GM19351 (cell line): ENCODE measurements around the gene APOBEC3G.
"Not testable (repeated sequence)": the region's sequence is repeated elsewhere in the genome, so short reads cannot be mapped to it uniquely, and the experiment has no call there.

Source experiments
- ATAC-seq: cut with Tn5 transposase; IDR thresholded peaks from one replicate; pipeline ENCODE4 v1.9.1; 2021; ENCODE audit warnings: mild to moderate bottlenecking, moderate library complexity; ENCODE audit not compliant: unreplicated experiment

APOBEC3G gene

DNA sequence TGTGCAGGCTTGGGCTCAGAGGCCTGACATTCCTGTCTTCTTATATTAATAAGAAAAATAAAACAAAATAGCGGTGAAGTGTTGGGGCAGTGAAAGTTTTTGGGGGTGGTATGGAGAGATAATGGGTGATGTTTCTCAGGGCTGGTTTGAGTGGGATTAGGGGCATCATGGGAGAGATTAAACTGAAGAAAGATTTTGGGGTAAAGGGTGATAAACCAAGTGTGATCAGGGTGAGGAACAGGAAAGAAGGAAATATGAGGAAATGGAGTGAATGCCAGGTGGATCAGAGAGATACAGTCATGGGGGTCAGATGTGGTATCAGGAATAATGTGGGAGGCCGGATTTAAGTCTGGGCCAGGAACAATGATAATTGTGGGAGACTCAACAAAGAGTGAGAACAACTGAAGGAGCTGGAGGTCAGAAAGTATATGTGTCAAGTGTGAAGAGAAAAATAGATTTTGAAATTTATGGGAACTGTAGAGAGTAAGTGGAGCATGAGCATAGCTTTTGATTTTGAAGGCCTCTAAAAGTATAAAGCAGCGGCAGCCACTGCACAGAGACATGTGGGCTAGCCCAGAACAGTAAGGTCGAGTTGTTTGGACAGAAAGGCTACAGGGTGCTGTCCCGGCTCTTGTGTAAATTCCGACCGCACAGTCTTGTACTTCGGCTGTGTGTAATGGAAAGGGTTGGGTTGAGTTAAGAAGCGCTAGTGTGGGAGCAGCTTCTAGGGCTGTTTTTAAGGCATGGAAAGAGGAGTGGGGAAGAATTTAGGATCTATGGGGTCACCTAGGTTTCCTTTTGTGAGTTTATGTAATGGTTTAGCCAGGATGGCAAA is 10.4 kb upstream of the APOBEC3G start:
- not testable (repeated sequence) for ATAC-seq

DNA sequence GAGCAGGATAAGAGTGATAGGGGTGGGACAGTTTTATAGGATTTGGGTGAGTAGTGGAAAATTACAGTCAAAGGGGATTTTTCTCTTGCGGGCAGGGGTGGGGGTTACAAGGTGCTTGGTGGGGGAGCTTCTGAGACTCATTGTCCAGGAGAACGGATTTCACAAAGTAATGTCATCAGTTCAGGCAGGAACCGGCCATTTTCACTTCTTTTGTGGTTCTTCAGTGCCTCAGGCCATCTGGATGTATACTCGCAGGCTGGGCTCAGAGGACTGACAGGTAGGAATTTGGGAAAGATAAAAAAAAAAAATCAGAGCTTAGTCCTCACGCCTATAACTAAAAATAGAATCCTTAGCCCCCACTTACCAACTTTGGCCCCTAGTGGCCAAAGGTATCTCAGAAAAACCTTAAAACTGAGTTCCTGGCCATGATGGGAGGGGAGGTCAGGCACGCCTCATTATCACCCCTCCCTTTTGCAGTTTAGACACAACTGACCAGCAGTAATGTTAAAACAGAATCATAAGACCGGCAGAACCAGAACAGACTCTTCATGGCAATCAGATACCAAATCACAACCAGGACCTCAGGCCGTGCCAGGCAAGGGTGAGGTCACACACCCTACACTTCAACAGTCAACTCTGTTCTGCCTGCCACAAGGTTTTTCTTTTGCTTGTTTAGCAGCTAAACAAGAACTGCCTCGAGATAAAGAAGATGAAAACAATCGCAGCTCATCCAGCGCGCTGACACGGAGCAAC is 8.9 kb upstream of the APOBEC3G start:
- no peak for ATAC-seq

DNA sequence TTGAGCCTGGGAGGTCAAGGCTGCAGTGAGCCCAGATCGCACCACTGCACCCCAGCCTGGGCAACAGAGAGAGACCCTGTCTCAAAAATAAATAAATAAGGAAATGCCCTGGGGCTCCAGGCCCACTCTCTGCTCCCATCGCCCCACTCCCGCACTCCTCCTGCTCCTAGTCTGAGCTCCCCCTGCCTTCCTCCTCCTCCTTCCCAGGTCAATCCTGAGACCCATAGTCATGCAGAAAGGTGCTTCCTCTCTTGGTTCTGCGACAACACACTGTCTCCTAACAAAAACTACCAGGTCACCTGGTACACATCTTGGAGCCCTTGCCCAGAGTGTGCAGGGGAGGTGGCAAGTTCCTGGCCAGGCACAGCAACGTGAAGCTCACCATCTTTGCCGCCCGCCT is 6.9 kb upstream of the APOBEC3G start:
- ATAC-seq = no peak

DNA sequence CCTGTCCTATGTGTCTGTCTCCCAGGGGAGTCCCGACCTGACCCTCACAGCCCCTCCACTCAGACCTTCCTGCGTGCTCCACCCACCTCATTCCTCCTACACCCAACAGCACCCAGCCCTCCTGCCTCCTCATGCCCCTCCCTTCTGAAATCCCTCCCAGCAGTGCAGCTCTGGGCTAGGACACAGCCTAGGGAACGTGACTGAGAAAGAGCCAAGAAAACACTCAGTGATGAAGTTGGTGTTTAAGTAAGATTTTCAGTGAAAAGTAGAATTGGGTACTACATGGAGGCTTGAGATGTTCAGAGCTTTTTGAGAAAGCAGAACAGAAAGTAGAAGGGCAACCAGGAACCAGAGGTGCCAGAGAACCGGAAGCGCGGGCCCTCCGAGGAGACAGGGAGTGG is 4.5 kb upstream of the APOBEC3G start:
- ATAC-seq = not testable (repeated sequence)

DNA sequence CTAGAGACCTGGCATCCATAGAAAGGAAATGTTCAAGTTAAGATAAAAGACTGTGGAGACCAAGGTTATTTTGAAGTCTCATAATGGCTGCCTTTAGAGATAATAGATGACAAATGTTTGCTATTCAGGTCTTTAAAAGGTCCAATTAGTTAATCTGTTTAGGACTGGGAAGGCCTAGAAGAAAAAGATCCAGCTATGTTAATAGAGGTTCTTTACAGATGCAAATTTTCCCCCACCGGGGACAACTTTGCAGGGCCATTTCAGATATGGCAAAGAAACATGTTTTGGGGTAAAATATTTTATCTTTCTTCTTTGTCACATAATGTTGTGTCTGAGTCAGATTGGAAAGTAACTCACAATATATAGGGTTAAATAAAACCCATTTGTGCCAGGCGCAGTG is 3.1 kb upstream of the APOBEC3G start:
- ATAC-seq = no peak

DNA sequence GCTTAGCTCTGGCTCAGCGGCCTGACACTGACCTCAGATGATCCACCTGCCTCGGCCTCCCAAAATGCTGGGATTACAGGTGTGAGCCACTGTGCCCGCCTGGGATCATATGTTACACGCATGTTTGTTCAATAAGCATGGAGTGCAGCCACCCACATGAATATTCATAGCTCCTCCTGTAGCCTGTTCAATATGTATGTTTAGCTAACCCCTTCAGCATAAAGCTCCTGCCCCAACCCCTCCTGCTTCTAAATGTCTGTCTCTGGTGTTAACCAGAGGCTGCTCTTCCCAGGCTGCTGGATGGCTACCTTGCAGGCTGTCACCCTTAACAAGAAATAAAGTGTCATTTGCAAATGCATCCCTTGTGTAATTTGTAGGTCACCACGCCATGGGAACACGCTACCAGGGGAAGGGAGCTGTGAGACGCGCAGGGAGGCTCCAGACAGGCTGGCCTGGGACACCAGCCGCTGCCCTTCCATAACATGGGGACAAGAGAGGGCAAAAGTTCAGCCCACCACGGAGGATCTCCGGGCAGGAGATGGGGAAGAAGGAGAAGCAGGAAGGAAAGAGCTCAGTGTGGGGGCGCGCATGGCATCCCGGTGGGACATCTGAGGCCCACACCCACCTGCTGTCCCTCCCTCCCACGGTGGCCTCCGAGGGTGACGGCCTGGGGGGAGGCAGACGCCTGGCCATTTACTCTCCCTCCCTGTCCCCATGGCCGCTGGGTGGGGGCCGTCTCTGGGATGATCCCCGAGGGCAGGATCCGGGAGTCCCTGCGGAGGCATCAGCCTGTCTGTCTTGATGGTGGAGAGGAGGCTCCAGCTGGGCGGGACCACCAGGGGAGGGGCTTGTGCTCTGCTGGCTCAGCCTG is 685 bp upstream of the APOBEC3G start:
- not testable (repeated sequence) for ATAC-seq

DNA sequence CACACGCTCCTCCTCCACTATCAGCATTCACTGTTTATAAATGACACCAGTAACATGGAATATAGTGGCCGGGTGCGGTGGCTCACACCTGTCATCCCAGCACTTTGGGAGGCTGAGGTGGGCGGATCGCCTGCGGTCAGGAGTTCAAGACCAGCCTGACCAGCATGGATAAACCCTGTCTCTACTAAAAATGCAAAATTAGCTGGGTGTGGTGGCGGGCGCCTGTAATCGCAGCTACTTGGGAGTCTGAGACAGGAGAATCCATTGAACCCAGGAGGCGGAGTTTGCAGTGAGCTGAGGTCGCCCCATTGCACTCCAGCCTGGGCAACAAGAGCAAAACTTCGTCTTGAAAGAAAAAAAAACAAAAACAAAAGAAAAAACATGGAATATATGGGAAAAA is 837 bp downstream of the APOBEC3G start:
- ATAC-seq = not testable (repeated sequence)

DNA sequence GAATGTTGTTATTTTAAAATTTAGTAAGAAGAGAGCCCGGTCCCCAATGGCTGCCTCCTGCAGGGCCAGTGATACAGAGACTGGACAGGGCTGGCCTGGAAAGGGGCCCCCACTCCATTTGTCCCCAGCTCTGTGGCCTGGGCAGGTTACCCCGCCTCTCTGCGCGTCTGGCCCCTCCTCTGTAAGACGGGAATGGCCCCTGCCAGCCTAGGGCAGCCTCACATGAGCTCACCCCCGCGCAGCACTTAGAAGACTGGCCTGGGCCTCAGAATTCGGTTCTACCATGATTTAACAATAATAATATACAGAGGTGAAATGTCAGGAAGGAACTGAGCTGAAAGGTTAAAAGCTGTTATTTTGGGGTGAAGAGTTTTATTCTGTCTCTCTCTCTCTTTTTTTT is 1.3 kb downstream of the APOBEC3G start:
- ATAC-seq = no peak

DNA sequence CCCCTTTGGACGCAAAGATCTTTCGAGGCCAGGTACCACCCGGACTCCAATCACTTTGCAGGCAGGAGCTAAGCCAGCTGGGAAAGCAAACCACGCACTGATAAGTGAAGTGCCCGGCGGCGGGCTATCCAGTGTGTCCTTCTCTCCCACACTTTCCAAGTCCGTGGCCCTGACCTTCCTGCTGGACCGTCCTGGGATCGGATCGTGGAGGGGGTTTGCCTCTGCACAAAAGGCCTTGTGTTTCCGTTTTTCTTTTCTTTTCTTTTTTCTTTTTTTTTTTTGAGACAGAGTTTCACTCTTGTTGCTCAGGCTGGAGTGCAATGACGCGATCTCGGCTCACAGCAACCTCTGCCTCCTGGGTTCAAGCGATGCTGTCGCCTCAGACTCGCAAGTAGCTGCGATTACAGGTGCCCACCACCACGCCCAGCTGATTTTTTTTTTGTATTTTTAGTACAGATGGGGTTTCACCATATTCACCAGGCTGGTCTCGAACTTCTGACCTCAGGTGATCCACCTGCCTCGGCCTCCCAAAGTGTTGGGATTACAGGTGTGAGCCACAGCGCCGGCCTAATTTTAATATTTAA is 2.1 kb downstream of the APOBEC3G start:
- ATAC-seq = not testable (repeated sequence)

DNA sequence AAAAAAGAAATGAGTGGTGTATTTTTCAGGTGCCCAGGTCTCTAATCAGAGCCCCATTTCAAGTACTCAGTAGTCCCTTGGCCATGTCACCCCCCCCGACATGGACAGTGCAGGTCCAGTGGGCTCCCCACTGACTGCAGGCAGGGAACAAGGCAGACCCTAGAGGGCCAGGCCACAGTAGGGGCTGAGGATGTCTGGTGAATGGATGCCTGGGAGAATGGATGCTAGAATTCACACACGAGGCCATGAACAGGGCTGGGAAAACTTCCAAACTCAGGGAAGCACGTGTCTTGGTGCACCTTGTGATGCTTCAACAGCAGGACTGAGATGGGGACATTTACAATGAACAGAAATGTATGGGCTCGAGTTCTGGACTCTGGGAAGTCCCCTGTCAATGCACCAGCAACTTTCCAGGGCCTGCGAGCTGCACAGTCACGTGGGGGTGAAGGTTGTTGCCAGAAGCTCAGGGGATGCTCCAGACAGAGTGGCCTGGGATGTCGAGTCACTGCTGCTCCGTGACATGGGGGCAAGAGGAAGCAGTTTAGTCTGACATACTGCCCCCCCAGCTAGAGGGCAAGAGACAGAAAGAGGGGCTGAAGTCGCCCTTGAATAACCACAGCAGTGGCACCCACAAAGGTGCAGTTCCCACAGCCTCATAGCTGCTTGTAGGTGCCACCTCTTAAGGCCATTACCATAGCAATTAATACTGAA is 3.1 kb downstream of the APOBEC3G start:
- no peak for ATAC-seq

DNA sequence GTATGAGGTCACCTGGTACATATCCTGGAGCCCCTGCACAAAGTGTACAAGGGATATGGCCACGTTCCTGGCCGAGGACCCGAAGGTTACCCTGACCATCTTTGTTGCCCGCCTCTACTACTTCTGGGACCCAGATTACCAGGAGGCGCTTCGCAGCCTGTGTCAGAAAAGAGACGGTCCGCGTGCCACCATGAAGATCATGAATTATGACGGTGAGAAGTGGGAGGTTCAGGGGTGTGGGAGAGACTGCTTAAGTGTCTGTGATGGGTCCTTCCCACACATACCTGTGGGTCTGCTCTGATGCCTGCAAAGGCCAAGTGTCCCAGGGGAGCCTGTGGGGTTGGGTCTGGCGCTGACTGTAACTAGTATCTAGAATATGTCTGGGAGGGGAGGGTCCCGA is 3.9 kb downstream of the APOBEC3G start:
- no peak for ATAC-seq

DNA sequence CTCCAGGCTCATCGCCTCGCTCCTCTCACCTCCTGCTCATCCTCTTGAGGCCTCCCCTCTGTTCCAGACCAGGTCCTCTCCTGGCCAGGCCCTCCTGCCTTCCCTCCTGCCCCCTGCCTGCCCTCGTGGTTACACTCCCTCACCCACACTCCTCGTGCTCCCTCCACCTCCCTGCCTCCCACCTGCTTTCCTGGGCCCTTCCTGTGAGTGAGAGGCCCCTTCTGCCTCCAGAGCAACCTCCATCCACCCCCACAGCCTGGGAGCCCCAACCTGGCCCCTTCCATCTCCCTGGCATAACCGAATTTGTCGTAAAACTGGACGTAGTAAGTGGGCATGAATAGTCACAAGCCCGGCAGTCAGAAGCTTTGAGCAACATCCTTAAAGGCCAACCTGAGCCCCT is 4.5 kb downstream of the APOBEC3G start:
- ATAC-seq = no peak

DNA sequence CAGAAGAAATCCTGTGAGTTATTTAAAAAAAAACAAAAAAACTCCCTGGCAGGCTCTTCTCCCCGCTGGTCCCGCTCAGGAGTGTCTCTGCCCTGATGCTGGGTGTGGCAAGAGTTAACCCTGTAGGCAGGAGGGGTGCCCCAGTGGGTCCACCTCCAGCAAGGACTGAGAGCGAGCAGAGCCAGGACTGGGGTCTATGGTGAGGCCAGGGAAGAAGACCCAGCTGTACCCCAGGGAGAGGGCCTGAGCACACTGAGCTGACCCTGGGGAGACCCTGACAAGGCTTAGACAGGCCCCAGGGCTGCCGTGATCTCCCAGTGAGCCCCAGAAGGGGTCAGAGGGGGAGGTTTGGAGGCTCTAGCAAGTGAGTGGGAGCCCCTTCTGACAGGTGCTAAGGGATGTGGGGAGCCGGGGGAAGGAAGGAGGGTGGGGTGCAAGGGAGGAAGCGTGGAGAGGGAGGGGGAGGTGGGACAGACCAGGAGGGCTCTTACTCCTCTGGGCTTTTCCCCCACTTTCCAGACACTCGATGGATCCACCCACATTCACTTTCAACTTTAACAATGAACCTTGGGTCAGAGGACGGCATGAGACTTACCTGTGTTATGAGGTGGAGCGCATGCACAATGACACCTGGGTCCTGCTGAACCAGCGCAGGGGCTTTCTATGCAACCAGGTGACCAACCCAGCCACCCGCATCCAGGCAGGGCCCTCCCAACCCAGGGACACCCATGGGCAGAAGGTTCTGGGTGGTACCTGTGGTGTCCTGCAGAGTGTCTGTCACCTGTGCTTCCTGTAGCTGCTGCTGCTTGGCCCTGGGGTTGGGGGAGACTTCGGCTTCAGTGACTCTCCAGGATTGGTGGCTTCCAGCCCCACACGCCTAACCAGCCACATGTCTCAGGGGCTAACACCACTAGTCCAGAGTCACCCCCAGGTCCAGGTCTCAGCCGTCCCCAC is 6.4 kb downstream of the APOBEC3G start:
- ATAC-seq = no peak

DNA sequence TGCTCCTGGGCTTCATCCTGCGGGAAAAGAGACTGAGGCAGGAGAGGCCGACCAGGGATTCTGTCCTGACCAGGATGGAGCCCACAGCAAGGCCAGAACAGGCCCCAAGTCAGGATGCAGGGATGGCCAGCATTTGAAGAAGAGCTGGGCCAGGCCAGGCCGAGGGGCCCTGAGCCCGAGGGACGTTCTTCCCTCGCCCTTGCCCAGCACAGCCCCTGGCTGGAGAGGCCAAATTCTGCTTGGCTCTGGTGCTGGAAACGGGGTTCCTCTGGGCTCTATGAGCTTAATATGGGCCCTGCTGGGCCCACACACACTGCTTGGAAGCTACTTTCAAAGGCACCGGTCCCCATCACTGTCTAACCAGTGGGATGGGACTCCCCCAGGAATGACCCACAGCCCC is 7.6 kb downstream of the APOBEC3G start:
- no peak for ATAC-seq

DNA sequence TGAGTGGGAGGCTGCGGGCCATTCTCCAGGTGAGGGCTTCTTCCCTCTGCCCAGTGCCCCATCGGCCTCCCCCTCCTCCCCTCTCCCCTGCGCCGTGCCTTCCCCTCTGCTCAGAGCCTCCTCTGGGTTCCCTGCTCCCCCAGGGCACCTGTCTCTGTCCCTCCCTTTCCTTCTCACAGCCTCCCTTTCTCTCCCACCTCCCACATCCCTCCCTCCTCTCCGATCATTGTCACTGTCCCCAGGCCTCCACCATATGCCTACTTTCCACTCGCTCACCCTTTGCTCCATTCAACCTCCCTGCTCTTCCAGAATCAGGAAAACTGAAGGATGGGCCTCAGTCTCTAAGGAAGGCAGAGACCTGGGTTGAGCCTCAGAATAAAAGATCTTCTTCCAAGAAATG is 10.0 kb downstream of the APOBEC3G start:
- ATAC-seq = no peak

DNA sequence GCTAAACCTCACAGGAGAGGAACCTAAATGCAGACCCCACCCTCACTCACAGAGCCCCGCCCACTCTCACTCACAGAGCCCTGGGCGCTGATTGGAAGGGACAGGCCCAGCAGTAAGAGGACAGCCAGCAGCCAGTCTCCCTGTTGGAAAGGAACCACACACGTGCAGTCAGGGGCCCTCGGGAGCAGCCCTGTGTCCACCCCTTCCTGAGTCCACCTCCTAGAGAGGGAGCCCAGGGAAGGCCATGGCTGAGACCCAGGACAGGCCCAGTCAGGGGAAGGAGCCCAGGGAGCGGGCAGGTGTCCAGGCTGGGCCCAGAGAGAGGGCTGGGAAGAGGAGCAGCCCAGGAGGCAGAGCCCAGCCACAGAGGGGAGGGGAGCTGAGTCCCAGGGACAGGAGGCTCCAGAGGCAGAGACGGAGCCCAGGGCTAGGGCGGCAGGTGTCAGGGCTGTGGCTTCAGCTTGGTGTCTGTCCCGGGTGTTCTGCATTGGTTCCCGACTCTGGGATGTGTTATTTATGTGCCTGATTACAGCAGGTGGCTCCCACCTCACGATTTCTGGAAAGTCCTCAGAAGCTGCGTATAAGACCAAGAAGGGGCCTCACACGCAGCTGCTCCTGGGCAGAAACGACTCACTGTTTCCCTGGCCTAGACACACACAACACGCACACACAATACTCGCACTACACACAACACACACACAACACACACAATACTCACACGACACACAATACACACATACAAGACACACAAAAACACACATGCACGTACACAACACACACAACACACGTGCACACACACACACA is 11.0 kb downstream of the APOBEC3G start:
- no peak for ATAC-seq

DNA sequence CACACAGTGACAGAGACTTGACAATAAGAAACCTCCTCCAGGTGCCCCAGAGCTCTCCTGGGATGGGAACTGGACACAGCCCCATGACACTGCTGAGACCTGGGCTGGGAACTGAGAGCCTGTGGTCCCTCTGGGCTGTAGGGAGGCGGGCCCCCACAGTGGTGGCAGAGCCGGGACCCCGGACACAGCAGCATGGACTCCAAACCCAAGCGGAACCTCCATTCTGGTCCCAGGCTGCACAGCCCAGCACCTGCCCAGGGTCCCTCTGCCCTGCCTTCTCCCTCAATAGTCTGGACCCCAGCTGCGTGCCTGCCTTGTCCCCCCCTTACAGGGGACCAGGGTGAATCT is 11.6 kb downstream of the APOBEC3G start:
- ATAC-seq = no peak

DNA sequence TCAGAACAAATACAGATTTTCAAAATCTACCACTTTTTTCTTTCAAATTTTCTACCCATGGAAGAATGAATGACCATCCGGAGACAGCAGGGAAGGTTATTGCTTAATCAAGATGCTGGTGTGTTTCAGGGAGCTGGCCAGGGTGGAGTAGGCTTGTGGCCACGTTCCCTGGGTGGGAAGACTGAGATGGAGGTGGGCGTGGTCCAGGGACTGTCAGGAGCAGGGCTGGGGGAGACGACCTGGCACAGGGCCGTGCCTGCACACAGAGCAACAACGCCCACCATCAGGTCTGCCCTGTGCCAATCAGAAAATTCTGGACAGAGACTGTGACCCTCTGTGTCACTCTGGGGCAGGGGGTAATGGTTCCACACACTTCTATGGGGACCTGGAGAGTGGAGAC is 12.9 kb downstream of the APOBEC3G start:
- no peak for ATAC-seq
